Pulmonary artery endothelial cell (primary cell): Measurements from ENCODE around the gene VSIG4. TPM values are rescaled to one million over a fixed set of nuclear protein-coding genes. Genes with fewer than 3 reads are reported as not detected.

Source experiments
- DNase-seq: peaks from one replicate; pipeline ENCODE4 v3.0.0-alpha.2; 2011; ENCODE audit warnings: low read depth, low spot score
- total RNA-seq: library from RNA; depleted of rRNA; stranded (reverse); fragments of >200 nt; gene quantifications from 2 replicates; pipeline ENCODE4 v1.2.3, GENCODE V29; 2014

VSIG4 gene
- total RNA-seq, 1 donor from 2014 or later = not detected

DNA sequence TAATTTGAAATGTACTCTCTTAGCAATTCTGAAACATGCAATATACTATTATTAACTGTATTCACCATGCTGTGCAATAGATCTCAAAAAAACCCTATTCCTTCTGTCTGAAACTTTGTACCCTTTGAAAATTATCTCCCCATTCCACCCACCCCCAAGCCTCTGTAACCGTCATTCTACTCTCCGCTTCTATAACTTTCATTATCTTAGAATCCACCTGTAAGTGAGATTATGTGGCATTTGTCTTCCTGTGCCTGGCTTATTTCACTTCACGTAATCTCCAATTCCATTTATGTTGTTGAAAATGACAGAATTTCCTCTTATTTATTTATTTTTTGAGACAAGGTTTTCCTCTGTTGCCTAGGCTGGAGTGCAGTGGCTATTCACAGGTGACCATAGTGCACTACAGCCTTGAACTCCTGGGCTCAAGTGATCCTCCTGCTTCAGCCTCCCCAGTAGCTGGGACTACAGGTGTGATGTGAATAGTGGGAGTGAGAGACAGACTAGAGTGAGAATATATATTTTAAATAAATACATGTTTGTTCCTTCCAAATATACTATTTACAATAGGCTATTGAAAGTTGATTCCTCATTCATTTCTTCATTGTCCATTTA, 30.5 kb downstream of the VSIG4 start:
- no peak for DNase-seq

DNA sequence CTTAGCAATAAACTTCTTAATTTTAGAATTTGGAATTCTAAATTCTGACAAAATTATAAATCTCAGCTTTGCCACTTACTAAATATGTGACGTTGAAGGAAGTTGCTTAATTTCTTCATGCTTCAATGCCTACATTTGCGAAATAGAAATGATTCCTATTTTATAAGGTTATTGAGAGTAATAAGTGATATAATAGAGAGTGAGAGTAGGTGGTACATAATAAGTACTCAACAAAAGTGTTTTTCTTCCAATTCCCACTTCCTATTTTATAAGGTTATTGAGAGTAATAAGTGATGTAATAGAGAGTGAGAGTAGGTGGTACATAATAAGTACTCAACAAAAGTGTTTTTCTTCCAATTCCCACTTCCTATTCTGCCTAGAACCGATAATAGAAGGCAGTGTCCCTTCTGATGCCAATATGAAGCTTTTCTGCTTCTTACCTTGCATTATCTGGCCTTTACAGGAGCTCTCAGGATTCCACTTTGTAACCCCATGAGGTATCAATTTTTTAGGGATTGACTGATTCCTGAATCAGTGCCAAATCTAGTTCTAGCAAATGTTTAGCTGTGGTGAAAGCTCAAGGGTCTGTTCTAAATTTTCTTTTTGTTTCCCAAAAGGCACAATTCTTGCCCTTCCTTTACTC, 31.4 kb downstream of the VSIG4 start:
- no peak for DNase-seq

DNA sequence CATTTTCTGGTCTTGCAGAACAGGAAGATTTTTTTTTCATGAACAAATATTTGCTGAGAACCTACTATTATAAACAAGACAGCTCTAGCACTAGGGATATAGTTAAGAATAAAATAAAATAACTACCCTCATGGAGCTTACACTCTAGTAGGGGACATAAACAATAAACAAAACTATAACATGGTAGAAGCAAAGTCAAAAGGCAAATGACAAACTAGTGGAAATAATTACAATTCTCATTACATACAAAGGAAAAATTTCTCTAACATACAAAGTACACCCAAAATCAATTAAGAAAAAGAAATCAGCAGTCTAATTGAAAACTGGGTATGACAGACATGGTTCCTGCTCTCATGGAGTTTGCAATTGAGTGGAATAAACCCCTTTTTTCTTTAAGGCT, 32.0 kb downstream of the VSIG4 start:
- DNase-seq = no peak

DNA sequence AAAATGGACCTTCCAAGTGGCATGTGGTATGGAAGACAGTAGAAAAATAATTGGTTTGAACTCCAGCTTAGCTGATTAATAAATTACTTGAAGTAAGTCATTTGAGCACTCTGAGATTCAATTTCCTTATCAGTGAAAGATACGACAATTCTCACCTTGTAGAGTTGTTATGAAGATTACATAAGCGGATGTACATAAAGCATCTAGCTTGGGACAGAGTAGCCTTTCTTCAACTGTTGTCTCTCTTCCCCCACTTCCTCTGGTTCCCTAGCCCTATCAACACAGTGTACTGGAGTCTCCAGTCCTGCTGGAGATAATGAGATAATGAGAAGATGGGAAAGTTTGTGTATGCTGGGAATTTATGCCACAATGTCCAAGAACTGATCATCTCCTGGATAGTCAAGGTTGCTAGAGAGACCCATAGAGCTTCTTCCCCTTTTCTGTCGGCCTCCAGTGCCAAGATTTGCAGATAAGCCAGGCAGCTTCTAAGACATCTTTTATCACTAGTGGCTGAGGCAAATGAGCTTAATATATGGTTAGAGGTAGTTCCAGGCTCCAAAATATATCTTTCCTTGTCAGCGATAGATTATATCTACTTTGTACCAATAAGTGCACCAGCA, 33.9 kb downstream of the VSIG4 start:
- DNase-seq = no peak

DNA sequence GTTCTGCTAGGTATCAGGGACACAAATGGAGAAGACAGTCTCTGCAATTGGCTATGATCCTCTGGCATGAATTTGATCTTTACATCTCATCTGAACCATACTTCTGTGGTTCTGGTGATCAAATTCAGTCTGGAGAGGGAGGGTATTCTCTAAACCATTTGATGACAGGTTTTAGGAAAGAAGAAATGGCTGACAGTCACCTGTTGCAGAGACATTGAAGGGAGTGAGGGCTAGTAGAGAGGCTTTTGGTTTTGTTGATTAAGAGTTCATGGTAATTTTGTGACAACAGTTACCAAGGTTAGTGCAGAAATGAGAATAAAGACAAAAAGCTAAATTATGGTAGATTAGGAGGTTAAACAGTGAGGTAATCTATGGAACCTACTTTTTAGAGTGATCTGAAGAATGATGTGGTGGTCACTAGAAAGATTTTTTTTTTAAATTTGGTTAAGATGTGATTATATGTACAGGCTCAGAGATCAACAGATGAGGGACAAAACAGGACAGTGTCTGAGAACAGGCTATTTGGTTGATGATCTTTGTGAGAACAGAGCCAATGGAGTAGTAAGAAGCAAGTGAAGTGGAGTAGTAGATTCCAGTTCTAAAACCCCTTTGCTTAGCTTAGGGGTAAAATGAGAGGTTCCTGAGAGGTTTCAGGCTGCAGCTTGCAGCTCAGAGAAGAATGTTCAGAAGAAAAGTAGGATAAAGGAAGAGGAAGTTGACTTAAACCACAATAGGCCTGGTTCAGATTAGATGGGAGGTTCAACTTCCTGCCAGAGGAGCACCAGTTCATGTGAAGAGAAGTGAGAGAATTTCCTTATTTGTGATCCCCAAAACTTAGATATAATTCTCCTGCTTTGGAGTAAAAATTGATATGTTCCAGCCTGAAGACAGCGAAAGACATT, 34.7 kb downstream of the VSIG4 start:
- no peak for DNase-seq

DNA sequence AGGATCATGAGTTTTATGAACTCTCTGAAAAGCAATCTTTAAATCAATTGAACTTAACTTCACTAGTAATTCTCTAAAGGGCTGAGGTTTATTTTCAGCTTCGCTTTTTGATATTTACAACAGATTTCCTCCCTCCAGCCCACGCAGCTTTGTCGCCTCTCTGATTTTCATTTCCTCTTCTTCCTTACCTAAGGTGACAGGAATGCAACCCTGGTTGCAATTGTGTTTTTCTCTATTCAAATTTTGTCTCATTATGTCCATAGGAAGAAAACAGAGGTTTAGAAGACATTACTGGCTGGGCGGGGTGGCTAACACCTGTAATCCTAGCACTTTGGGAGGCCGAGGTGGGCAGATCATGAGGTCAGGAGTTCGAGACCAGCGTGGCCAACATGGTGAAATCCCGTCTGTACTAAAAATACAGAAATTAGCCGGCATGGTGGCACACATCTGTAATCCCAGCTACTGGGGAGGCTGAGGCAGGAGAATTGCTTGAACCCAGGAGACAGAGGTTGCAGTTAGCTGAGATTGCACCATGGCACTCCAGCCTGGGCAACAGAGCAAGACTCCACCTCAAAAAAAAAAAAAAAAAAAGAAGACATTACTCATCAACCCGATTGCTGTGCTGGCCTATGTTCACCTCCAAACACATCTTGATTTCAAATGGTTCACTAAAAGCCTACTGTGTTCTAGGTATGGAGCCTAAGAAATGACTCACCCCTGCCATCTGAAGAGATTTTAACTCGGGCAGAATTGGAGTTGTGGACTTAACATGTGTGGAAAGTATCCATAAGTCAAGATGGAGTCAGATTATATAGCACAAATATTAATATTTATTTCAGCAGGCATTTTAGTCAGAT, 36.8 kb downstream of the VSIG4 start:
- DNase-seq = no peak

DNA sequence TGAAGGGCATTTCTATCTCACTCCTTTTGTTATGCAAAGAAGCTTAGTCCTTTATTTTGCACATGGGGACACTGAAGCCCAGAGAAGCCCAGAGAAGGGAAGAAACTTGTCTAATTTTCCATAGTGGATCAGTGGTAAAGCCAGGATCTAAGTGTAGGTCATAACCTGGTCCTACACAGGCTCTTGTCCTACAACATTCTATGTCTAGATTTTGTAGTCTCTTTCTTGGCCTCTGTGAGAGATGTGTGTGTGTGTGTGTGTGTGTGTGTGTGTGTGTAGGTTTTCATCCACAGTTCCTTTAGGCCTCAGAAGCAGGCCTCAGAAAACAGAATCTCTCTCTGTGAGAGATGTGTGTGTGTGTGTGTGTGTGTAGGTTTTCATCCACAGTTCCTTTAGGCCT, 38.3 kb downstream of the VSIG4 start:
- no peak for DNase-seq

DNA sequence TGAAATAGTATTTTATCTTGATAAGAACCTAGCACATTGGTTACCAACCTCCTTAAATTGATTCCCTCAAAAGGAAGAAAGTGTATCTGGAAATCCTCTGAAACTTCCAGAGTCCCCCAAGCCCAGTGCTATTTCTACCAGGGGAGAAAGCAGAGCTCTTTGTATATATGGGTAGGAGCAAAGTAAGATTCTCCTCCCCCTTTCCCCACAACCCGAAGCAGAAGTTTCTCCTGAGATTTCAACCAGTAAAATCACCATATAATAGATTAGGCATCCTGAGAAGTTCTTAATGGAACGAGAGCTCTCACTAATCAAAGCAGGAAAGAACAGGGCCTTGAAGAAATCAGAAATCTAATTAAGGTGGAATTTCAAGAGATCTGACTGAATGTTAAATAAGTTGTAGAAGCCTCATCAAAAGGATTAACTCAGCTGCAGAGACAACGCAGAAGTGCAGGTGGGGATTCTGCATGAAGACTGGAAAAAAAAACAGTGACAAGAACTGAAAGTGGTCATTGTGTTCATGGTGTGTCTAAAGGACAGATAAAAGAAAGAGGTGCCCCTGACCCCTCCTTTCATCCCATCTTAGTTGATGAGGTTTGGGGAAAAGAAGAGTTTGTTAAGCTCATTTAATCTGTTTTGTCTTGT, 39.1 kb downstream of the VSIG4 start:
- DNase-seq = no peak

DNA sequence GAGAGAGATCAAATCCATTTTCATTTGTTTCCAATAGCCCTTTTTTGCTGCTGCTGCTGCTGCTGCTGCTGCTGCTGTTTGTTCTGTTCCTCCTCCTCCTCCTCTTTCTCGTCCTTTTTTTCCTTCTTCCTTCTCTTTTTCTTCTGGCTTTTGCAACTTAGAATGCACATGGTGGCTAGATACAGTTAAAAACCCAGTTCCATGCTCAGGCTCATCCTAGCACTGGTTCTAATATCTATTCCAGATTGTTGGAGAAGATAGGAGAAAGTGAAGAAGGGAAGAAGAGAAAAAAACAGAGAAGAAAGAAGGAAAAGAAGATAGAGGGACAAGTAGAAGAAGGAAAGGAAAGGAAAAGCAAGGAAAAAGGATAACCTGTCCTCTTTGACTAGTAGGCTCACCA, 39.7 kb downstream of the VSIG4 start:
- no peak for DNase-seq

DNA sequence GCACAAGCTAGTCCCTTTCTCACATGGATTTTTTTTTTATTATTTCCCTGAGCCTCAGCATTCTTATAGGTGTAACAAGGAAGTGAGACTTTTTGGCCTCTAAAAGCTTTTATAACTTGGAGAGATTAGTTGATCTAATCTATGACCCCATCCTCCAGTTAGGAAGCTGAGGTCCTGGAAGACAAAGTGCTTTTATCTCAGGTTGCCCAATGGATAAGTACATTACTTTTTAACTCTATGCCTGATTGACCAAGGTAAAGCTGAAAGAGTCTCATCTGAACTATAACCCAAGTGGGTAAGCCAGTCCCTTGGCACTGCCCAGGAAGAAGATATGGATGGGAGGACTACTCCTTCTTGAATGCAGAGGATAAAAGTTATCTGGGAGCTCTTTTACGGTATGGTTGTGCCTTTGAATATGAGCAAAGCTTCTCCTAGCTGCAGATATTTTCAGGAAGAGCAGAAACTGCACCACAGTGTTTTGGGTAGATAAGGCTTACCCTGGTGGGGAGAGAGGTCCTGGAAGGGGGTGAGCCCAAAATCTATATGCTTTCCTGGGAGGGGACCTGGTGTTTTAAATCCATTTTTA, 40.2 kb downstream of the VSIG4 start:
- DNase-seq = no peak

DNA sequence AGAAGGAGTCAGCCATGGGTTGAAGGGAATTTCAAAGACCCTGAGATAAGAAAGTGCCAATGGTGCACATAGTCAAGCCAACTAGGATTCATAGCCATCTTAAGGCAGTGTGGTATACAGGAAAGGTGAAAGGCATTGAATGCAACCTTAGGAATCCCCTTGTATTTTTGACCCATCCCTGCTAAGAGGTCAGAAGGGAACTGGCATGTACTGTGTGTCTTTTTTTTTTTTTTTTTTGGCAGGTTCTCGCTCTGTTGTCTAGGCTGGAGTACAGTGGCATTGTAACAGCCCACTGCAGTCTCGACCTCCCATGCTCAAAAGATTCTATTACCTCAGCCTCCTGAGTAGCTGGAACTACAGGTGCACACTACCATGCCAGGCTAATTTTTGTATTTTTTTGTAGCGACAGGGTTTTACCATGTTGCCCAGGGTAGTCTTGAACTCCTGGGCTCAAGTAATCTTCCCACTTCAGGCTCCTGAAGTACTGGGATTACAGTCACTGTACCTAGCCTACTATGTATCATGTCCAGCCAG, 40.8 kb downstream of the VSIG4 start:
- DNase-seq = no peak

DNA sequence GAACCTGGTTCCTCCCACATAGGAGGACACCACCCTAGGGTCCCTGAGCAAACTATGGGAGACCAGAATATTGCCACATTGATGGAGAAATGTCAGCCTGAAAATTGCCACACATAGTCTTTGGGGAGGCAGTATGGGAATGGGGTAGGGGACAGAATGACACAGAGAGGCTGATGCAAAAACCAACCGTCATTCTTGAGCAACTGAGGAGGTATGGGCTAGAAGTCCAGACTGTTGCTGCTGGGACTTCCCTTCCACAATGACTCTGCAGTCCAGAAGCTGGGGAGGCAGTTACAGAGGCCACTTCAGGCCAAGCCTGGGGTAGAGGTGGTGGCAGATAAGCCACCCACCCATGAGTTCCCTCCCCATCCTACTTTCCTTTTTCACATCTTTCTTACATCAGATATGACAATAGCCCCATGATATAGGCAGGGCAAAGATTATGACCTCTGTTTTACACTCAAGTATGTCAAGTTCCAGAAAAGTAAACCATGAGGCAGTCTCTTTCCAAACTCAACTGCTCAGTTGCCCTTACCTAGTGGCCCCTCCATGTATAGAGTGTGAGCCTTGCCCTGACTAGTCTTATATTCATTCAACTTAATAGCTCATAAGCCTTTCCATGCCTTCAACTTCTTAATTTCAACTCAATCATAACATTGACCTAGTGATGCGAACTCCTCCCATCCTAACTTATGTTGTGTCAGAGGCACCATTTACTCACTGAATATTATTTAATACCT, 41.7 kb downstream of the VSIG4 start:
- no peak for DNase-seq

DNA sequence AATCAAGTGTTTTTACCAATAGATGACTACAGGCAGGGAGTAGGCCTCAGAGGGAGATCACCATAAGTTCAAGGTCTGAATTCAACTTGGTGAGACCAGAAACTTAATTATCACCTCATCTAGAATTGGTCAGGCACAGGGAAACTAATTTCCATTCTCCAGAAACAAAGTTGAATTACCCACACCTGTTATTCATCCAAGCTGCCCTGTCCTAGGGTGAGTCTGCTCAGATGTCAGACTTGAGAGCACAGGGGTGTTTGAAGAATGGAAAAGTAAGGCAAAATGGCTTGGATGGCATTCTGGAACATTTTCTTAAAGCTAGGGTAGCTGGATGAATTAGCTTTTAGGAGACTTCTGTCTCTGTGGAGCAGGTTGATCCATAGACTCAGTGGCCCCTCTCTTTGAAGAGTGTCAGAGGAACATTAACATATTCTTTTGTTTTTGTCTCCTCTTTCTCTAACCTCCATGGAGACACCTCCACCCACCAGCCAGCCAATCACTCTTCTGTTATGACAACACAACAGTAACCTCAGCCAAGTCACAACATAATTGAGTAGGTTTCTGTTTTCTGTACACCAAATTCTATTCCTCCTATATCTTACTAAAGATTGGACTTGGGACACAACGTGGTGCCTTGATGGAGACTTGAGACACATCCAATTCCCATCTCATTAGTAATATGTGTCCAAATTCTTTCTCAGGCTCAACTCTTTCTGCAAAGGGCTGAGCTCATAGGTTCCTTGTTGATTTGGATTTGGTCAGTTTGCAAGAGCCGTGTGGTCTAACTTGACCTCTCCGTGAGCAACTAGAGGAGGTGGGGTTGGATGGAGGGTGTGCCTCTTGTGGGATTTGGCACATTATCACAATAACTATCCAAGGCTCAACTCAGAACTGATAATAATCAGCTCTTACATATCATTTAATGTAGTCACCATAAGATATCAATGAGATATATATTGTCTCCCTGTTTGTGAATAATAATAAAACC, 45.1 kb downstream of the VSIG4 start:
- no peak for DNase-seq

DNA sequence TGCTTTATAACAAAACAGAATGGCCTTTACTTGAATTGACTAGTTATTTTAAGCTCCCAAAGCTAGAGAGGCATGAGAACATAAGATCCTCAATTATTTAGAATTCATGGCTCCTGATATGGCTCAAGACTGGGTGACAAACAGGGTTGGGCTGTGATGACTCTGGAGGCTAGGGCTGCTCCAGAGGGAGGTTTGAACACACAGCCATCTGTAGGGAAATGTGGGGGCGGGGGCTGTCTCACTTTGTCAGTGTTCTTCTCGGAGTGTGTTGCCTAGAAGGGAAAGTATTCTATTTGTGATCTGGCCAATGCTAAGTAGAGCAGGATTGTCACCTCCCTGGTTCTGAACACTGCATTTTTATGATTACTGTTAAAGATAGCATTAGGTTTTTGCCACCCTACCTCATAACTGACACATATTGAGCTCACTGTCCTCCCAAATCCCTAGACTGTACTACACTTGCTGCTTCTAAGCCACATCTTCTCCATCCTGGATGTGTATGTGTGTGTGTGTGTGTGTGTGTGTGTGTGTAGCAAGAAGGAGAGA, 45.9 kb downstream of the VSIG4 start:
- DNase-seq = no peak

DNA sequence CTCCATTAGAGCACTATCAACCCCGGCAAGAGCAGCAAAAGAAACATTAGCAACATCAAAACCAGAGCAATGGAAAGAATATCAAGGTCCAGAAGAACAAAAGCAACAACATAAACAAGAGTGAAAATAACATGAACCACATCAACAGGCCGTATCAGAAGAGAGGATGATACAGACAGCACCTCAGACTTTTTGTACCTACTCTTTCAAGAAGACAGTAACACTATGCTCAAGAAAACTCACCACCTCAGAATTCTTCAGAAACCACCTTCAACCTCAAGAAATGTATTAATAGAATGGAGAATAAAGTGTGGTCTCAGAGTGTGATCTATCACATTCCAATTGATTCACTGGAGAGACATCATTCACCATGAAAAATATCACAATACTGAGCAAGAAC, 46.5 kb downstream of the VSIG4 start:
- DNase-seq = no peak

DNA sequence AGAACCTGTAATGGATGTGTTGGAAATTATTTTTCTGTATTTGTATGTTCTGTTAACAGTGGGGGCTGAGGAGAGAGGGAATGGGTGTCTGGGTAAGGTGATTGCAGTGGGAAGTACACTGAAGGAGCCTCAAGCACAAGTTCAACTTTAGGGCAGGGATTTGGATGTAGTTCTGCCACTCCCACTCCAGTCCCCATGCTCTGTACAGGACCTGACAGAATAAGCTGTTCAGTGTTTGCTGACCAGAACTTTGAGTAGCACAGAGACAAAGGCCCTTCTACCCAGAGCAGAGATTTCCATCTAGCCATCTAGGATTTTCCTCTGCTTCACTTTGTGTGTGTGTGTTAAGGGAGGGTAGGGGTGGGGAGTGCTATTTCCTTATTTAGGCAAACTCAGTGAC, 49.2 kb downstream of the VSIG4 start:
- DNase-seq = no peak

DNA sequence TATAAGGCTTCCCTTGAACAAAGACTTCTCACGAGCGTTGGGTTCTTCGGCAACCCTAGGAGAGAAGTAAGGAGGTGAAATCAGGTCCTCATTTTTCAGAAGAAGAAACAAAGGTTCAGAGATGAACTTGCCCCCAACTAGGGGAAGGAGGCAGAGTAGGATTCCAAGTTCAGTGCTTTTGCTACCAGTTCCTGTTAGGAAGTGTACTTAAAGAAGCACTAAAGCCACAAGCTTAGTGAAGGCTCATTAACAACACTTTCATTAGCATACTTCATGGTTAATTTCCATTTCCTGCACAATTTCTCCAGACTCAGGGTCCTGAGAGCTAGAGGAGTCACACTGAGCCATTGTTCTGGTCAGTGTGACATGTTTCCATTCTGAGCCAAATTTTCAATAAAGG, 52.1 kb downstream of the VSIG4 start:
- DNase-seq = no peak
